CD14-positive monocyte (primary cell): Measurements from ENCODE around the gene KIF4A. TPM values are rescaled to one million over a fixed set of nuclear protein-coding genes. Genes with fewer than 3 reads are reported as not detected.

Experiments
- DNase-seq, 3 donors: peaks; one replicate each; pipeline ENCODE4 v3.0.0-alpha.2; 2011 to 2022
- H2AFZ ChIP-seq: 2 replicates; pipeline ENCODE4 v1.6.0; 2012; ENCODE audit warnings: mild to moderate bottlenecking, low read depth, low read length, inconsistent platforms; ENCODE audit not compliant: insufficient read depth, poor library complexity, severe bottlenecking
- H3K27ac ChIP-seq, 2 donors: 1 replicate in 1 of 2; 2 replicates in 1 of 2; pipeline ENCODE4 v1.5.1; 2012 to 2013; ENCODE audit warnings: low read length in 2 of 2, control low read depth in 1 of 2, inconsistent platforms in 1 of 2, low read depth in 1 of 2, mild to moderate bottlenecking in 1 of 2
- H3K27me3 ChIP-seq, 2 donors: one replicate each; pipeline versions ENCODE4 v1.6.0 to v1.6.1; 2011 to 2013; ENCODE audit warnings: low read length in 2 of 2; ENCODE audit not compliant: control insufficient read depth in 2 of 2, insufficient read depth in 2 of 2
- H3K36me3 ChIP-seq, 2 donors: replicated peaks in 1 of 2; 1 replicate in 1 of 2; 2 replicates in 1 of 2; pipeline versions ENCODE4 v1.5.1 to v1.6.1; 2012 to 2013; ENCODE audit warnings: low read length in 2 of 2, control low read depth in 1 of 2, inconsistent platforms in 1 of 2, mild to moderate bottlenecking in 1 of 2; ENCODE audit not compliant: insufficient read depth in 2 of 2, control insufficient read depth in 1 of 2
- H3K4me1 ChIP-seq, 2 donors: 1 replicate in 1 of 2; 2 replicates in 1 of 2; pipeline versions ENCODE4 v1.5.1 to v1.6.1; 2012 to 2013; ENCODE audit warnings: low read length in 2 of 2, control low read depth in 1 of 2, inconsistent platforms in 1 of 2, mild to moderate bottlenecking in 1 of 2, moderate library complexity in 1 of 2; ENCODE audit not compliant: insufficient read depth in 2 of 2, control insufficient read depth in 1 of 2
- H3K4me2 ChIP-seq: replicated peaks from 2 replicates; pipeline ENCODE3; 2012; ENCODE audit warnings: low read length, moderate library complexity, mild to moderate bottlenecking; ENCODE audit not compliant: poor library complexity, severe bottlenecking; ENCODE audit errors: extremely low read depth
- H3K4me3 ChIP-seq, 3 experiments: fragments of 200-600 bp in 1 of 3; sonication (generic) in 1 of 3; replicated peaks in 1 of 3; 1 replicate in 2 of 3; 2 replicates in 1 of 3; pipeline ENCODE4 v1.5.1; 2011 to 2013; ENCODE audit warnings: low read length in 3 of 3, mild to moderate bottlenecking in 3 of 3, control low read depth in 2 of 3, low read depth in 2 of 3, inconsistent platforms in 1 of 3, moderate library complexity in 1 of 3
- H3K79me2 ChIP-seq: 2 replicates; pipeline ENCODE4 v1.6.0; 2012; ENCODE audit warnings: mild to moderate bottlenecking, control low read depth, inconsistent platforms, low read length, moderate library complexity; ENCODE audit not compliant: insufficient read depth
- H3K9ac ChIP-seq: 2 replicates; pipeline ENCODE4 v1.6.0; 2017; ENCODE audit warnings: low read length, mild to moderate bottlenecking; ENCODE audit not compliant: insufficient read depth, poor library complexity, severe bottlenecking
- H3K9me3 ChIP-seq, 2 donors: replicated peaks in 1 of 2; 1 replicate in 1 of 2; 2 replicates in 1 of 2; pipeline versions ENCODE4 v1.5.1 to v1.6.1; 2012 to 2013; ENCODE audit warnings: low read length in 2 of 2, control low read depth in 1 of 2; ENCODE audit not compliant: control insufficient read depth in 1 of 2, insufficient read depth in 1 of 2
- H4K20me1 ChIP-seq: 2 replicates; pipeline ENCODE4 v1.6.0; 2012; ENCODE audit warnings: mild to moderate bottlenecking, low read length, control low read depth, moderate library complexity; ENCODE audit not compliant: insufficient read depth
- H3K27ac Mint-ChIP-seq, 7 donors: one replicate each; pipeline ENCODE4 v1.8.0; 2020; ENCODE audit warnings: mild to moderate bottlenecking in 7 of 7, mixed read lengths in 7 of 7, moderate library complexity in 6 of 7, inconsistent platforms in 2 of 7
- H3K27me3 Mint-ChIP-seq, 3 donors: one replicate each; pipeline ENCODE4 v1.8.0; 2021 to 2022; ENCODE audit warnings: low read depth in 3 of 3, mild to moderate bottlenecking in 3 of 3, mixed read lengths in 3 of 3, moderate library complexity in 3 of 3, inconsistent platforms in 1 of 3
- H3K36me3 Mint-ChIP-seq, 2 donors: one replicate each; pipeline ENCODE4 v1.8.0; 2020; ENCODE audit warnings: mixed read lengths in 2 of 2, inconsistent platforms in 1 of 2, mild to moderate bottlenecking in 1 of 2
- H3K4me1 Mint-ChIP-seq: one replicate; pipeline ENCODE4 v1.8.0; 2020; ENCODE audit warnings: mild to moderate bottlenecking, mixed read lengths
- H3K4me3 Mint-ChIP-seq, 2 donors: one replicate each; pipeline ENCODE4 v1.8.0; 2020; ENCODE audit warnings: mild to moderate bottlenecking in 2 of 2, mixed read lengths in 2 of 2, moderate library complexity in 1 of 2
- H3K9me3 Mint-ChIP-seq, 7 donors: one replicate each; pipeline ENCODE4 v1.8.0; 2020 to 2022; ENCODE audit warnings: mixed read lengths in 7 of 7, mild to moderate bottlenecking in 6 of 7, moderate library complexity in 6 of 7, inconsistent platforms in 2 of 7
- CTCF ChIP-seq: fragments of 200-600 bp; IDR thresholded peaks from one replicate; pipeline ENCODE4 v1.8.0; 2022; ENCODE audit warnings: antibody characterized with exemption, mild to moderate bottlenecking
- WGBS: methylation state at CpG from one replicate; pipeline ENCODE4 v1.1.5; 2013; ENCODE audit warnings: missing lambda C conversion rate; ENCODE audit not compliant: insufficient coverage; 5-methylcytosine and 5-hydroxymethylcytosine counted together
- intact Hi-C, 2 donors: fragments of 100-400 bp; cut with micrococcal nuclease; formaldehyde crosslinking; loops; one replicate each; pipeline versions ENCODE4 v1.15.0 to v1.15.1; 2023
- polyA plus RNA-seq, 3 donors: library from polyadenylated mRNA; depleted of rRNA in 1 of 3; unstranded in 2 of 3; stranded (reverse) in 1 of 3; fragments of 300-500 nt in 2 of 3; fragments of >200 nt in 1 of 3; fragmentation: Illumina TruSeq in 2 of 3; gene quantifications; 1 replicate in 2 of 3; 2 replicates in 1 of 3; pipeline ENCODE4 v1.2.3, GENCODE V29; 2012 to 2021

KIF4A gene
- polyA plus RNA-seq, 3 donors: 0.03 TPM; not detected in 2

GRCh38 chrX:70338290-70338689 is 48.4 kb downstream of the KIF4A start:
- peak overlapping the region; percentile 47 for H2AFZ ChIP-seq
- Mint-ChIP-seq H3K36me3 (peaks cover 9 to 12% of the 10 kb centered on the region in 2 donors), H3K4me1 (peaks cover 13% of the 10 kb centered on the region), H3K9me3 (no peaks in the 10 kb centered on the region), H3K27me3 (peaks cover 0 to 6% (median 0%) of the 10 kb centered on the region in 3 donors), H3K4me3 (peak overlapping the region in 1 of 2 donors; percentile 26), H3K27ac (peak overlapping the region in 4 of 7 donors; percentile 14 to 26 (median 18))
- H3K4me1 ChIP-seq: peaks cover 6% of the 10 kb centered on the region in 2 donors
- intact Hi-C loops: no loop called here
- H3K79me2 ChIP-seq: no peaks in the 10 kb centered on the region
- DNase-seq: peak; percentile 25 to 53 (median 35)
- peaks cover 4 to 38% of the 10 kb centered on the region in 2 donors for H3K36me3 ChIP-seq
- WGBS: no CpG with 5 or more reads among the region's 4 CpGs
- no peak for TF ChIP-seq CTCF
- no peaks in the 10 kb centered on the region for H3K9me3 ChIP-seq
- no peak overlapping the region for H3K9ac ChIP-seq
- H3K4me2 ChIP-seq: peak overlapping the region; percentile 25
- H4K20me1 ChIP-seq: no peaks in the 10 kb centered on the region
- no peak overlapping the region for H3K27ac ChIP-seq
- H3K27me3 ChIP-seq: no peaks in the 10 kb centered on the region
- no peak overlapping the region for H3K4me3 ChIP-seq

- peaks cover 27 to 37% of the 10 kb centered on the region in 2 donors for H3K36me3 Mint-ChIP-seq
These were observed 53.5 kb downstream of the KIF4A start for GRCh38 chrX:70343435-70343834.

More at GRCh38 chrX:70343435-70343834, 53.5 kb downstream of the KIF4A start:
- Histone ChIP-seq H3K27ac (no peak overlapping the region), H3K36me3 (peaks cover 20 to 57% of the 10 kb centered on the region in 2 donors), H3K9me3 (no peaks in the 10 kb centered on the region), H3K4me3 (no peak overlapping the region), H3K4me2 (no peak overlapping the region), H3K9ac (no peak overlapping the region), H4K20me1 (no peaks in the 10 kb centered on the region), H2AFZ (no peak overlapping the region), H3K79me2 (no peaks in the 10 kb centered on the region), H3K27me3 (no peaks in the 10 kb centered on the region), H3K4me1 (peaks cover 2 to 3% of the 10 kb centered on the region in 2 donors)
- no peak for TF ChIP-seq CTCF
- H3K4me1 Mint-ChIP-seq: peaks cover 3% of the 10 kb centered on the region
- H3K27ac Mint-ChIP-seq: no peak overlapping the region
- DNase-seq: no peak
- H3K27me3 Mint-ChIP-seq: peaks cover 0 to 6% (median 0%) of the 10 kb centered on the region in 3 donors
- H3K4me3 Mint-ChIP-seq: no peak overlapping the region
- intact Hi-C loops: no loop called here
- H3K9me3 Mint-ChIP-seq: peaks cover 0 to 9% (median 6%) of the 10 kb centered on the region in 7 donors
- 100% methylated on average over 2 of the region's 7 CpGs for WGBS
